Lower leg skin (tissue), 3 donors: ENCODE results near the gene ZCCHC24.

Source experiments
- POLR2A ChIP-seq, 2 donors: fragments of 450-650 bp; IDR thresholded peaks; one replicate each; pipeline ENCODE4 v1.6.1; 2016 to 2017; ENCODE audit warnings: antibody characterized with exemption in 2 of 2, mild to moderate bottlenecking in 1 of 2, moderate library complexity in 1 of 2
- TF ChIP-seq, protein P1 (sequence below), 3 donors: fragments of 450-650 bp; IDR thresholded peaks; one replicate each; pipeline ENCODE4 v1.5.1; 2016; ENCODE audit warnings: antibody characterized with exemption in 3 of 3, mild to moderate bottlenecking in 3 of 3, moderate library complexity in 2 of 3

DNA sequence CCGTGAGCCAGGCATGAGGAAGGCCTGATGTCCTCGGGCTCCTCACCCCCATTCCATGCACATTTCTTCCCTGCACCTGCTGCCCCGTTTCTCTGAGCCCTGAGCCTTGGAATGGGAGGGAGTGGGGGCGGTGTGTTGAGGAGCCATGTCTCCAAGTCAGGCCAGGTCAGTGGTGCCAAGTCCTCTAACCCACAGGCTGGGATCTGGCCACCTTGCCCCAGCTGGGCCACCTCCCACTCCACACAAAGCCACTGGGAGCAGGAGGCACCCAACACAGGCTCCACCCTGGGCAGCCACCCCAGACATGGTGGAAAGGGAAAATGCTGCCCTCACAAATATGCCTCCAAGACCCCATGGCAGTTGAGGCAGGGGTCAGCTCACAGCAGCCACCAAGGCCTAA is 27.7 kb downstream of the ZCCHC24 start:
- TF ChIP-seq, protein P1, sequence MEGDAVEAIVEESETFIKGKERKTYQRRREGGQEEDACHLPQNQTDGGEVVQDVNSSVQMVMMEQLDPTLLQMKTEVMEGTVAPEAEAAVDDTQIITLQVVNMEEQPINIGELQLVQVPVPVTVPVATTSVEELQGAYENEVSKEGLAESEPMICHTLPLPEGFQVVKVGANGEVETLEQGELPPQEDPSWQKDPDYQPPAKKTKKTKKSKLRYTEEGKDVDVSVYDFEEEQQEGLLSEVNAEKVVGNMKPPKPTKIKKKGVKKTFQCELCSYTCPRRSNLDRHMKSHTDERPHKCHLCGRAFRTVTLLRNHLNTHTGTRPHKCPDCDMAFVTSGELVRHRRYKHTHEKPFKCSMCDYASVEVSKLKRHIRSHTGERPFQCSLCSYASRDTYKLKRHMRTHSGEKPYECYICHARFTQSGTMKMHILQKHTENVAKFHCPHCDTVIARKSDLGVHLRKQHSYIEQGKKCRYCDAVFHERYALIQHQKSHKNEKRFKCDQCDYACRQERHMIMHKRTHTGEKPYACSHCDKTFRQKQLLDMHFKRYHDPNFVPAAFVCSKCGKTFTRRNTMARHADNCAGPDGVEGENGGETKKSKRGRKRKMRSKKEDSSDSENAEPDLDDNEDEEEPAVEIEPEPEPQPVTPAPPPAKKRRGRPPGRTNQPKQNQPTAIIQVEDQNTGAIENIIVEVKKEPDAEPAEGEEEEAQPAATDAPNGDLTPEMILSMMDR (IDR thresholded peaks at IDR 0.05): no peak
- no peak for TF ChIP-seq POLR2A (IDR thresholded peaks at IDR 0.05)
